Nephron (organoid): ENCODE results near the gene ADAMTS19.

Experiments used
- H3K27ac Mint-ChIP-seq, 3 experiments: 2 replicates each; pipeline ENCODE4 v1.8.0; 2020; ENCODE audit warnings: mixed read lengths in 3 of 3, mild to moderate bottlenecking in 2 of 3, moderate library complexity in 1 of 3
- H3K27me3 Mint-ChIP-seq: 2 replicates; pipeline ENCODE4 v1.8.0; 2021; ENCODE audit warnings: low read depth, mild to moderate bottlenecking, moderate library complexity, mixed read lengths
- H3K36me3 Mint-ChIP-seq: 2 replicates; pipeline ENCODE4 v1.8.0; 2020; ENCODE audit warnings: low read depth, mixed read lengths
- H3K4me1 Mint-ChIP-seq: 2 replicates; pipeline ENCODE4 v1.8.0; 2020; ENCODE audit warnings: mixed read lengths
- H3K4me3 Mint-ChIP-seq, 3 experiments: 2 replicates each; pipeline ENCODE4 v1.8.0; 2020; ENCODE audit warnings: mild to moderate bottlenecking in 3 of 3, mixed read lengths in 3 of 3, moderate library complexity in 2 of 3
- H3K9me3 Mint-ChIP-seq: 2 replicates; pipeline ENCODE4 v1.8.0; 2020; ENCODE audit warnings: mixed read lengths
- TF ChIP-seq, protein P1 (sequence below), 3 experiments: fragments of 200-600 bp; sonication (generic); IDR thresholded peaks; one replicate each; pipeline ENCODE4 v1.5.0; 2021; ENCODE audit warnings: antibody characterized with exemption in 3 of 3; ENCODE audit not compliant: unreplicated experiment in 3 of 3

The ADAMTS19 gene

GRCh38 chr5:129716651-129717050 lies 256.6 kb downstream of the ADAMTS19 start:
- Mint-ChIP-seq H3K4me1 (peaks cover 26% of the 10 kb centered on the region), H3K27me3 (peaks cover 2% of the 10 kb centered on the region), H3K27ac (no peak overlapping the region), H3K9me3 (no peaks in the 10 kb centered on the region), H3K36me3 (peaks cover 6% of the 10 kb centered on the region), H3K4me3 (no peak overlapping the region)
- TF ChIP-seq, protein P1, sequence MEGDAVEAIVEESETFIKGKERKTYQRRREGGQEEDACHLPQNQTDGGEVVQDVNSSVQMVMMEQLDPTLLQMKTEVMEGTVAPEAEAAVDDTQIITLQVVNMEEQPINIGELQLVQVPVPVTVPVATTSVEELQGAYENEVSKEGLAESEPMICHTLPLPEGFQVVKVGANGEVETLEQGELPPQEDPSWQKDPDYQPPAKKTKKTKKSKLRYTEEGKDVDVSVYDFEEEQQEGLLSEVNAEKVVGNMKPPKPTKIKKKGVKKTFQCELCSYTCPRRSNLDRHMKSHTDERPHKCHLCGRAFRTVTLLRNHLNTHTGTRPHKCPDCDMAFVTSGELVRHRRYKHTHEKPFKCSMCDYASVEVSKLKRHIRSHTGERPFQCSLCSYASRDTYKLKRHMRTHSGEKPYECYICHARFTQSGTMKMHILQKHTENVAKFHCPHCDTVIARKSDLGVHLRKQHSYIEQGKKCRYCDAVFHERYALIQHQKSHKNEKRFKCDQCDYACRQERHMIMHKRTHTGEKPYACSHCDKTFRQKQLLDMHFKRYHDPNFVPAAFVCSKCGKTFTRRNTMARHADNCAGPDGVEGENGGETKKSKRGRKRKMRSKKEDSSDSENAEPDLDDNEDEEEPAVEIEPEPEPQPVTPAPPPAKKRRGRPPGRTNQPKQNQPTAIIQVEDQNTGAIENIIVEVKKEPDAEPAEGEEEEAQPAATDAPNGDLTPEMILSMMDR (IDR thresholded peaks at IDR 0.05; ENCODE audit: unreplicated experiment in 3 of 3): no peak

DNA sequence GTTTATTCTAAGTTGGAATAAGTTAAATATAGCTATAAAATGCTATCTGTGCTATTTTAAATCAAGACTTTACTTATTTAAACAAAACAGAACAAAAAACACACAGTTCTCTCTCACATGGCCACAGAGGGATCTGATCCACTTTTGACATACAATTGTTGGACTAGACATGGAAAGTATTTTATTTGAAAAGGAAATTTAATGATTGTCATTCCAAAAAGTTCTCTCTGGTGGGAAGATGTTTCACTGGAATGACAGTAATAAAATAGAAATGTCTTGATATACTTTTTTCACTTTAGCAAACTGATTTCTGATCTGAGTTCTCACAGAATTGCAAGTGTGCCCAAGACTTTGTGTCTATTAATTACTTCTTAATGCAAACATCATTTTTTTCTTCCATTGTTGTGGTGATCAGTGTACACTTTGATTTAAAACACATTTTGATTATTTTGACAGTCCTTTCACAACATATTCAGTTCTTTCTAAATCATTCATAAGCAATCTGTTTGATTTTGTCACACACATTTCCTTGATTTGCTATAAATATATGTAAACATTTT lies 257.7 kb downstream of the ADAMTS19 start:
- H3K27ac Mint-ChIP-seq: peak overlapping the region in 2 of 3 experiments; percentile 93 to 95
- TF ChIP-seq, protein P1 (IDR thresholded peaks at IDR 0.05; ENCODE audit: unreplicated experiment in 3 of 3): no peak
- peaks cover 26% of the 10 kb centered on the region for H3K4me1 Mint-ChIP-seq
- no peaks in the 10 kb centered on the region for H3K9me3 Mint-ChIP-seq
- H3K36me3 Mint-ChIP-seq: peaks cover 9% of the 10 kb centered on the region
- H3K27me3 Mint-ChIP-seq: peaks cover 3% of the 10 kb centered on the region
- no peak overlapping the region for H3K4me3 Mint-ChIP-seq

DNA sequence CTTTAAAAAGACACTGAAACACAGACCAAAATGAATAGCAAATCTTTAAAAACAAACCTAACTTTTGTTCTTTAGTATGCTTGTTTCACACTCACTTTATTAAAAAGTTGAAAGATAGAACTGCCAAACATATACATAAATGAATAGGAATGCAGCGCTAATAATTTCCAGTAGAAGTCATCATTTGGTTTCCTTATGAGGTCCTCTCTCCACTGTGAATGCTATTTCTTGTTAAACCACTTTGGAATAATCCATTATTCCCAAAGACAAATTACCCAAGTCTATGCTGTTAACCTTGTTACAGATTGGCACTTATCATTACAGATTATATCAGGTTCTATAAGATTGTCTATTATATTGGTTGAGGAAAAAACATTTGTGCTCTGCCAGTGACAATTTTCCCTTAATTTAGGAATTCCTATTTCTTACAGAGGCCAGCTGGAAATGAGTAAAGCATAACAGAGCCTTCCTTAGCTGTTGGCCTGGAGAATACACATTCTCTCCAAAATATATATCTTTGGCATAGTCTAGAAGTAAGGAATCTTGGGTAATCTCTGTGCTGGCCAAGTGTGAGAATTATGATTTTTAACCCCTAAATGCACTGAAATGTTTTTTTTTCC lies 258.5 kb downstream of the ADAMTS19 start:
- TF ChIP-seq, protein P1 (IDR thresholded peaks at IDR 0.05; ENCODE audit: unreplicated experiment in 3 of 3): no peak
- Mint-ChIP-seq H3K9me3 (no peaks in the 10 kb centered on the region), H3K27ac (peak overlapping the region; percentile 67 to 95 (median 93)), H3K27me3 (peaks cover 3% of the 10 kb centered on the region), H3K36me3 (peaks cover 9% of the 10 kb centered on the region), H3K4me1 (peaks cover 26% of the 10 kb centered on the region), H3K4me3 (no peak overlapping the region)

DNA sequence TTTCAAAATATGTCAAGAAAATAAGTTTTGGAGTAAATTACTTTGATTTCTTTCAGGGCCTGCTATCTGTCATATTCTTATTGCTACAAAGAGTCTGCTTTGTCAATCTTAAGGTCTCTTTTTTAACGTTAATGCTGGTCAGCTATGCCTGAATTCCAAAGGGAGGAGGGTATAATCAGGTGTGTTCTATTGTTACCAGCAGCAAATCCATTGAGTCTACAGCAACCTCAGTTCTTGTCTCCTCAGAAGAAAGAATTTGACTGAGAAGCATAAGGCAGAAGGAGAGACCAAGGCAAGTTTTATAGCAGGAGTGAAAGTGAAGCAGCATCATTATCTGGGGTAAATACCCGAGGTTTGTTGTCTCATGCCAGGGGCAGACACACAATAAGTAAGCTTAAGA lies 264.1 kb downstream of the ADAMTS19 start:
- TF ChIP-seq, protein P1 (IDR thresholded peaks at IDR 0.05; ENCODE audit: unreplicated experiment in 3 of 3): no peak
- Mint-ChIP-seq H3K36me3 (peaks cover 9% of the 10 kb centered on the region), H3K9me3 (no peaks in the 10 kb centered on the region), H3K27ac (no peak overlapping the region), H3K4me3 (no peak overlapping the region), H3K4me1 (peaks cover 3% of the 10 kb centered on the region), H3K27me3 (peaks cover 3% of the 10 kb centered on the region)

DNA sequence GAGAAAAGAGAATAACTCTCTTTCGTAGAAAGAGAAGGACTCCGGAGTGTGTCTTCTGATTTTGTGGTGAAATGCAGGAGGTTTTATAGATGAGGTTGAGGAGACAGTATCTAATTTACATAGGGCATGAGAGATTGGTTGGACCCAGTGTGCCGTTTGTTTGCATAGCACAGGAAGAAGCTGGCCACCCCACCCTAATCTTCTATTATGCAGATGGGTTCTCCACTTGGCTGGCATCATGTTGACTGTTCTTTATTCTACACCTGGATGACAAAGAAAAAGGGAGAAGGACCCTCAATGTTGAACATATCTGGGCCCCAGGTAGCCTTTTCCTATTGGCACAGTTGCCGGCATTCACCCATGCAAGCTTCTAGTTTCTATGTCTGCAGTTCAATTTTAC lies 264.5 kb downstream of the ADAMTS19 start:
- H3K27ac Mint-ChIP-seq: no peak overlapping the region
- TF ChIP-seq, protein P1 (IDR thresholded peaks at IDR 0.05; ENCODE audit: unreplicated experiment in 3 of 3): no peak
- H3K27me3 Mint-ChIP-seq: peaks cover 3% of the 10 kb centered on the region
- no peaks in the 10 kb centered on the region for H3K9me3 Mint-ChIP-seq
- peaks cover 9% of the 10 kb centered on the region for H3K36me3 Mint-ChIP-seq
- H3K4me1 Mint-ChIP-seq: no peaks in the 10 kb centered on the region
- H3K4me3 Mint-ChIP-seq: no peak overlapping the region

- no peaks in the 10 kb centered on the region for H3K4me1 Mint-ChIP-seq
- no peak overlapping the region for H3K4me3 Mint-ChIP-seq
- H3K27ac Mint-ChIP-seq: no peak overlapping the region
- H3K36me3 Mint-ChIP-seq: peaks cover 3% of the 10 kb centered on the region
- TF ChIP-seq, protein P1 (IDR thresholded peaks at IDR 0.05; ENCODE audit: unreplicated experiment in 3 of 3): no peak
- H3K9me3 Mint-ChIP-seq: no peaks in the 10 kb centered on the region
- H3K27me3 Mint-ChIP-seq: no peaks in the 10 kb centered on the region
Measured at GRCh38 chr5:129739773-129740172, 279.7 kb downstream of the ADAMTS19 start.
